Gastrocnemius medialis (tissue), 4 donors: ENCODE results near the gene FRMD4B. TPM values are rescaled to one million over a fixed set of nuclear protein-coding genes. Genes with fewer than 3 reads are reported as not detected.

Source experiments
- ATAC-seq, 2 donors: fragments of 150-250 bp; one replicate each; pipeline ENCODE4 v1.9.1; 2016
- DNase-seq, 2 donors: peaks; one replicate each; pipeline ENCODE4 v3.0.0-alpha.2; 2019
- H3K27ac ChIP-seq, 4 donors: fragments of 200-600 bp; sonication (generic); 1 replicate in 1 of 4; 2 replicates in 3 of 4; pipeline ENCODE4 v1.5.1; 2016 to 2018; ENCODE audit warnings: mild to moderate bottlenecking in 2 of 4, moderate library complexity in 1 of 4
- H3K27me3 ChIP-seq, 3 donors: fragments of 200-600 bp; sonication (generic) in 2 of 3; 1 replicate in 1 of 3; 2 replicates in 2 of 3; pipeline versions ENCODE4 v1.5.1 to v1.6.0; 2016 to 2019; ENCODE audit warnings: mild to moderate bottlenecking in 1 of 3, moderate library complexity in 1 of 3
- H3K36me3 ChIP-seq, 2 donors: fragments of 200-600 bp; sonication (generic) in 1 of 2; one replicate each; pipeline ENCODE4 v1.5.1; 2017 to 2018
- H3K4me1 ChIP-seq, 2 donors: fragments of 200-600 bp; sonication (generic) in 1 of 2; one replicate each; pipeline ENCODE4 v1.5.1; 2016 to 2017; ENCODE audit warnings: mild to moderate bottlenecking in 2 of 2
- H3K4me3 ChIP-seq, 4 donors: fragments of 200-600 bp; sonication (generic) in 3 of 4; 1 replicate in 1 of 4; 2 replicates in 3 of 4; pipeline ENCODE4 v1.5.1; 2016 to 2019; ENCODE audit warnings: mild to moderate bottlenecking in 2 of 4
- H3K9me3 ChIP-seq, 3 donors: fragments of 200-600 bp; sonication (generic) in 2 of 3; 1 replicate in 1 of 3; 2 replicates in 2 of 3; pipeline ENCODE4 v1.5.1; 2016 to 2019
- CTCF ChIP-seq, 5 experiments: fragments of 450-650 bp in 3 of 5; fragments of 200-600 bp in 2 of 5; sonication (generic) in 2 of 5; IDR thresholded peaks in 4 of 5; conservative IDR thresholded peaks in 1 of 5; 1 replicate in 4 of 5; 2 replicates in 1 of 5; pipeline ENCODE4 v1.5.1; 2016 to 2019; ENCODE audit warnings: antibody characterized with exemption in 5 of 5, mild to moderate bottlenecking in 3 of 5, moderate library complexity in 3 of 5
- POLR2A ChIP-seq, 2 donors: fragments of 450-650 bp; IDR thresholded peaks; one replicate each; pipeline ENCODE4 v1.6.1; 2017; ENCODE audit warnings: antibody characterized with exemption in 2 of 2, mild to moderate bottlenecking in 2 of 2, moderate library complexity in 2 of 2
- in situ Hi-C, 4 donors: fragments of 200-750 bp; cut with MboI; loops; one replicate each; pipeline versions ENCODE4 v1.15.0 to v1.8.0; 2017; ENCODE audit warnings: low sequenced_read_pairs in 4 of 4
- intact Hi-C: fragments of 100-400 bp; cut with DNase I; formaldehyde crosslinking; loops from one replicate; pipeline ENCODE4 v1.15.1; 2023; ENCODE audit warnings: low total_unique reads
- total RNA-seq, 4 donors: library from RNA; depleted of rRNA; stranded (reverse); fragments of >200 nt; gene quantifications; one replicate each; pipeline versions ENCODE4 v1.1.0 to v1.2.3, GENCODE V29; 2016

The FRMD4B gene
- total RNA-seq, 4 donors from 2014 or later, result 0.29 to 3.6 (median 1.7) TPM

DNA sequence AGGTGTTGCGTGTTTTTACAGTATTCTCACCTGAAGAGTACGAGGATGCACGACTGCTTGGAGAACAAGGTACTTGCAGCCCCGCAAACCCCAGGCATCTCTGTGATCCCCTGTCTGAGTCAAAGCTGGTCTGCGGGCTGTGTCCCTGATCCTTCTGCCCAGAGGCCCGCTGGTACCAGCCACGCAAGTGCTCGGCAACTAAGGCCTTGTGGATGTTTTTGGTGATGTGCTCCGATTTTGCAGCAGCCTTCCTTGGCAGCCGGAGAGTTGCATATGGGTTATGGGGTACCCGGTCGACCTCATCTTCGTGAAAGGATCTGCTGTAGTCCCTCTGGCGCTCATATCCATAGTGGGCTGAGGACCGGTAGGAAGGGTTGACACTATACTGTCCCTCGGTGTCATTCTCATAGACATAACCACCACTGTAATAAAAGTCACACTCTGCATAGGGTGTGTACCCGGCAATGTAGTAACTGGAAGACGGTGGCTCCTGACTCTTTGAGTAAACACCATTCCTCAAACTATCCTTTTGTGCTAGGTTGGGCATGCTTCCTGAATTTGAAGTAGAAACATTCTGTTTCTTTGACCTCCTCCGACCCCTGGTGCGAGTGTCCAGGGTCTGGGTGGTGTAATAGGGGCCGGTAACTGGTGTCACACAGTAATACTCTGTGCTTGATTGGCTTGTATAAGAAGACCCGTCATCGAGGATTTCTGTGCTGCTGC, 204.9 kb downstream of the FRMD4B start:
- H3K4me3 ChIP-seq, result no peak overlapping the region
- DNase-seq (no peak), ATAC-seq (no peak)
- H3K9me3 ChIP-seq, result no peaks in the 10 kb centered on the region
- H3K36me3 ChIP-seq, result peaks cover 0 to 7% of the 10 kb centered on the region in 2 donors
- no peak for TF ChIP-seq CTCF (IDR thresholded peaks at IDR 0.05 in 4 of 5, conservative IDR thresholded peaks at IDR 0.05 in 1 of 5)
- no peaks in the 10 kb centered on the region for H3K27me3 ChIP-seq
- in situ Hi-C loops, result no loop called here
- H3K4me1 ChIP-seq, result no peaks in the 10 kb centered on the region
- intact Hi-C loops, result no loop called here
- H3K27ac ChIP-seq, result no peak overlapping the region

- in situ Hi-C loops, result no loop called here
- Histone ChIP-seq H3K9me3 (no peaks in the 10 kb centered on the region), H3K27ac (no peak overlapping the region), H3K4me1 (no peaks in the 10 kb centered on the region), H3K36me3 (peaks cover 0 to 7% of the 10 kb centered on the region in 2 donors), H3K27me3 (no peaks in the 10 kb centered on the region), H3K4me3 (no peak overlapping the region)
- intact Hi-C loops, result no loop called here
- DNase-seq (no peak), ATAC-seq (no peak)
- TF ChIP-seq POLR2A (IDR thresholded peaks at IDR 0.05) (no peak), CTCF (IDR thresholded peaks at IDR 0.05 in 4 of 5, conservative IDR thresholded peaks at IDR 0.05 in 1 of 5) (no peak)
These were observed 206.0 kb downstream of the FRMD4B start for GRCh38 chr3:69179740-69180372.

DNA sequence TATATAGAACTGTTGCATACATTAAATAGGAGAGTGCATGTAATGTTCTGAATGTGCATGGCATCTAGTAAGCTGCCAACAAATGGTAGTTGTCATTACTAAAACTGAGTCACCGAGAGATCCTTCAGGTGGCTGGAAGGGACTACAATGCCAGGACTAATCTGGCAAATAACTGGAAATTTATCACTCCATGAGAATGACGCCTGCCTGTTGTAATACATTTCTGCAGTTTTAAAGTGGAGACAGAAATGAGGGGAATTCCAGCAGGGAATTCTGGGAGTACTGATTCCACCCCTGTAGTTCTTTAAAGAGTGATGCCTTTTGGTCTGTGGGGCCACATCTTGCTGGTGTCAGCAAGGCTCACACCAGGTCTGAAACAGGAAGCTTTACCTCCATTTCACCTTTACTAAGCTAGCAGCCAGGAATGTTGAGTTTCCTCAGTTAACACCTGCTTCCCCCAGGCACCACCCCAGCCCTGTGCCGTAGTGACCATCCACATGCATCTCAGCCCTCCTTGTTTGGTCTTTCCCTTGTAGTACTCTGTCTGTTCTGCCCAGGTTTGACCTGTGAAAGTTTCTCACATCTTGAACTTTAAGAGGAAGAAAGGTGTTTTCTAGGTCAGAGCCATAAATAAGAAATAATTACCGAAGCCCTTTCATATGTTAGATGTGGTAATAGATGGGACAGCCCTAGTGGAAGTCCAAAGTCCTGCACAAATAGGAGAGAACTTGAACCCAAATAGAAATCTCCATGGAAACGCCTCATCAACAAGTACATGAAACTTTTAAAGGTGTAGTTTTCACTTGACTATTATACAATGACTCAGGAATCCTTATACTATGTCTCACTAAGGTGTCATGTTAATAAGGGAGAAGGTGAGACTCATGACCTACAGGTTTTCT, 206.8 kb downstream of the FRMD4B start:
- DNase-seq (no peak), ATAC-seq (no peak)
- no peaks in the 10 kb centered on the region for H3K4me1 ChIP-seq
- no peak overlapping the region for H3K4me3 ChIP-seq
- H3K27ac ChIP-seq, result no peak overlapping the region
- H3K36me3 ChIP-seq, result peaks cover 0 to 7% of the 10 kb centered on the region in 2 donors
- in situ Hi-C loops (no loop called here), intact Hi-C loops (no loop called here)
- H3K27me3 ChIP-seq, result no peaks in the 10 kb centered on the region
- TF ChIP-seq CTCF (IDR thresholded peaks at IDR 0.05 in 4 of 5, conservative IDR thresholded peaks at IDR 0.05 in 1 of 5), result no peak
- TF ChIP-seq POLR2A (IDR thresholded peaks at IDR 0.05), result no peak
- H3K9me3 ChIP-seq, result no peaks in the 10 kb centered on the region

DNA sequence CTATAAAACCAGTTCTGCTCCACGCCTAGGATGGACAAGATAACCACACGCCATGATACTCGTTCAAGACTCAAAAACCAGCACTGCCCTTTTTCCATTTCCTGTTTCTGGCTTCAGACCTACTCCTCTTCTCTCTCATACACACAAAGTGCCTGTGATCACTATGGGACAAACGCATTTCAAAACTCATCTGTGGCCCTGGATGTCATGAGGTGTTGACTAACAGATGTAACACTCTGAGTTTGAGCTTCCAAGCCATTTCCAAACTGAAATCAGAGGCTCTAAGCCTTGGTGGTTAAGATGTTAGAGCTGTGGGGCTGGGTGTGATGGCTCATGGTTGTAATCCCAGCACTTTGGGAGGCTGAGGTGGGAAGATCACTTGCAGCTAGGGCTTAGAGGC, 207.8 kb downstream of the FRMD4B start:
- ATAC-seq (no peak), DNase-seq (no peak)
- H3K4me1 ChIP-seq, result no peaks in the 10 kb centered on the region
- no peaks in the 10 kb centered on the region for H3K27me3 ChIP-seq
- in situ Hi-C loops (no loop called here), intact Hi-C loops (no loop called here)
- TF ChIP-seq CTCF (IDR thresholded peaks at IDR 0.05 in 4 of 5, conservative IDR thresholded peaks at IDR 0.05 in 1 of 5), result no peak
- no peak for TF ChIP-seq POLR2A (IDR thresholded peaks at IDR 0.05)
- peaks cover 0 to 7% of the 10 kb centered on the region in 2 donors for H3K36me3 ChIP-seq
- no peak overlapping the region for H3K27ac ChIP-seq
- H3K4me3 ChIP-seq, result no peak overlapping the region
- H3K9me3 ChIP-seq, result no peaks in the 10 kb centered on the region
